GM21825 (cell line): ENCODE measurements around the gene DPM3.
A peak's percentile ranks its signal among the peaks of the same experiment; 100 is the strongest.
"Not testable (repeated sequence)": the region's sequence is repeated elsewhere in the genome, so short reads cannot be mapped to it uniquely, and the experiment has no call there.

Source experiments
- ATAC-seq: cut with Tn5 transposase; IDR thresholded peaks from one replicate; pipeline ENCODE4 v1.9.1; 2021; ENCODE audit warnings: mild to moderate bottlenecking, moderate library complexity; ENCODE audit not compliant: unreplicated experiment

The DPM3 gene

GRCh38 chr1:155139895-155140629 lies at the start of gene DPM3:
Gene DPM3 (minus strand): TSS chr1:155140531. CDS start chr1:155140240, 291 bp downstream.
- peak; percentile 57 for ATAC-seq

GRCh38 chr1:155189926-155190325 lies 49.6 kb upstream of the DPM3 start:
- not testable (repeated sequence) for ATAC-seq

GRCh38 chr1:155188268-155188667 lies 47.9 kb upstream of the DPM3 start:
- ATAC-seq, result no peak

GRCh38 chr1:155187456-155187891 lies 47.1 kb upstream of the DPM3 start:
- no peak for ATAC-seq

GRCh38 chr1:155186794-155187455 lies 46.6 kb upstream of the DPM3 start:
- no peak for ATAC-seq

- no peak for ATAC-seq
These were observed 45.9 kb upstream of the DPM3 start for GRCh38 chr1:155186067-155186793.

- no peak for ATAC-seq
These were observed 45.4 kb upstream of the DPM3 start for GRCh38 chr1:155185783-155186066.

- peak; percentile 82 for ATAC-seq
These were observed 44.8 kb upstream of the DPM3 start for GRCh38 chr1:155184835-155185782.

- ATAC-seq, result no peak
These were observed 44.0 kb upstream of the DPM3 start for GRCh38 chr1:155184351-155184811.

GRCh38 chr1:155183775-155184221 lies 43.5 kb upstream of the DPM3 start:
- no peak for ATAC-seq

- no peak for ATAC-seq
These were observed 41.8 kb upstream of the DPM3 start for GRCh38 chr1:155182052-155182550.

GRCh38 chr1:155181371-155182051 lies 41.2 kb upstream of the DPM3 start:
- no peak for ATAC-seq

GRCh38 chr1:155179112-155180031 lies 39.0 kb upstream of the DPM3 start:
- no peak for ATAC-seq

- ATAC-seq, result no peak
These were observed 38.2 kb upstream of the DPM3 start for GRCh38 chr1:155178441-155179111.

- no peak for ATAC-seq
These were observed 37.6 kb upstream of the DPM3 start for GRCh38 chr1:155177918-155178281.

GRCh38 chr1:155177192-155177917 lies 37.0 kb upstream of the DPM3 start:
- no peak for ATAC-seq

GRCh38 chr1:155176544-155177071 lies 36.3 kb upstream of the DPM3 start:
- ATAC-seq, result no peak
